Neural cell (in vitro differentiated cells): ENCODE data around the gene SEZ6L2. TPM values are rescaled to one million over a fixed set of nuclear protein-coding genes. Genes with fewer than 3 reads are reported as not detected.

Source experiments
- H2AFZ ChIP-seq: fragments of 200-600, 300-800 bp; sonication (generic), shearing (Covaris generic); 2 replicates; pipeline ENCODE4 v1.6.0; 2014; ENCODE audit warnings: low read depth, mild to moderate bottlenecking, antibody characterized with exemption, low read length, moderate library complexity
- H3F3A ChIP-seq: fragments of 200-600 bp; shearing (Covaris generic); 2 replicates; pipeline ENCODE4 v1.6.1; 2016; ENCODE audit warnings: mild to moderate bottlenecking, moderate library complexity, mixed read lengths, antibody characterized with exemption, low read length; ENCODE audit not compliant: insufficient read depth, poor library complexity, severe bottlenecking
- H3K27ac ChIP-seq: fragments of 200-600, 300-800 bp; sonication (generic), shearing (Covaris generic); 2 replicates; pipeline ENCODE4 v1.5.1; 2014; ENCODE audit warnings: mild to moderate bottlenecking, low read length, moderate library complexity
- H3K27me3 ChIP-seq: fragments of 300-800, 200-600 bp; sonication (generic), shearing (Covaris generic); 2 replicates; pipeline ENCODE4 v1.6.0; 2014; ENCODE audit warnings: mild to moderate bottlenecking, low read depth, low read length, moderate library complexity; ENCODE audit not compliant: insufficient read depth
- H3K36me3 ChIP-seq: fragments of 300-800, 200-600 bp; sonication (generic), shearing (Covaris generic); 2 replicates; pipeline ENCODE4 v1.5.1; 2014; ENCODE audit warnings: mild to moderate bottlenecking, antibody characterized with exemption, low read length, moderate library complexity; ENCODE audit not compliant: insufficient read depth
- H3K4me2 ChIP-seq: fragments of 300-800, 200-600 bp; sonication (generic), shearing (Covaris generic); 2 replicates; pipeline ENCODE4 v1.6.0; 2014; ENCODE audit warnings: mild to moderate bottlenecking, low read length
- H3K4me3 ChIP-seq: fragments of 300-800, 200-600 bp; sonication (generic), shearing (Covaris generic); 2 replicates; pipeline ENCODE4 v1.5.1; 2014; ENCODE audit warnings: mild to moderate bottlenecking, low read length, moderate library complexity
- H3K79me2 ChIP-seq: fragments of 200-600 bp; shearing (Covaris generic); replicated peaks from 2 replicates; pipeline ENCODE4 v1.6.0; 2014; ENCODE audit warnings: mild to moderate bottlenecking, low read length, moderate library complexity; ENCODE audit not compliant: insufficient read depth
- H3K9ac ChIP-seq: fragments of 300-800, 200-600 bp; sonication (generic), shearing (Covaris generic); 2 replicates; pipeline ENCODE4 v1.6.1; 2016; ENCODE audit warnings: mild to moderate bottlenecking, low read length, mixed read lengths
- H3K9me2 ChIP-seq: fragments of 200-600 bp; shearing (Covaris generic); 2 replicates; pipeline ENCODE4 v1.6.1; 2016; ENCODE audit warnings: mild to moderate bottlenecking, low read length, mixed read lengths; ENCODE audit not compliant: insufficient read depth
- H3K9me3 ChIP-seq: fragments of 200-600, 300-800 bp; sonication (generic), shearing (Covaris generic); 2 replicates; pipeline ENCODE4 v1.6.1; 2016; ENCODE audit warnings: mild to moderate bottlenecking, mixed run types, low read length, moderate library complexity, mixed read lengths
- H4K20me1 ChIP-seq: fragments of 200-600 bp; shearing (Covaris generic); 2 replicates; pipeline ENCODE4 v1.6.1; 2016; ENCODE audit warnings: mild to moderate bottlenecking, mixed run types; ENCODE audit not compliant: insufficient read depth
- CTCF ChIP-seq: fragments of 450-650 bp; IDR thresholded peaks from 2 replicates; pipeline ENCODE4 v1.5.1; 2014; ENCODE audit warnings: antibody characterized with exemption, mild to moderate bottlenecking, moderate library complexity; ENCODE audit not compliant: poor library complexity, severe bottlenecking
- EP300 ChIP-seq: fragments of 450-650 bp; conservative IDR thresholded peaks from 2 replicates; pipeline ENCODE4 v1.6.1; 2014; ENCODE audit warnings: antibody characterized with exemption, mild to moderate bottlenecking, moderate library complexity; ENCODE audit not compliant: poor library complexity, severe bottlenecking
- EZH2 ChIP-seq: fragments of 200-600, 300-800 bp; shearing (Covaris generic), sonication (generic); IDR thresholded peaks from 2 replicates; pipeline ENCODE4 v1.6.1; 2014; ENCODE audit warnings: antibody characterized with exemption, low read length, borderline replicate concordance, mild to moderate bottlenecking; ENCODE audit not compliant: insufficient read depth, poor library complexity, severe bottlenecking
- MXI1 ChIP-seq: fragments of 450-650 bp; conservative IDR thresholded peaks from 2 replicates; pipeline ENCODE4 v1.6.1; 2014; ENCODE audit warnings: antibody characterized with exemption, mild to moderate bottlenecking; ENCODE audit not compliant: poor library complexity, severe bottlenecking
- POLR2AphosphoS5 ChIP-seq: IDR thresholded peaks from 2 replicates; pipeline ENCODE4 v1.6.1; 2012
- RAD21 ChIP-seq: fragments of 450-650 bp; conservative IDR thresholded peaks from 2 replicates; pipeline ENCODE4 v1.6.1; 2014; ENCODE audit warnings: antibody characterized with exemption, mild to moderate bottlenecking, moderate library complexity
- REST ChIP-seq: IDR thresholded peaks from 2 replicates; pipeline ENCODE4 v1.6.1; 2012; ENCODE audit warnings: borderline replicate concordance
- SMC3 ChIP-seq: fragments of 450-650 bp; conservative IDR thresholded peaks from 2 replicates; pipeline ENCODE4 v1.6.1; 2014; ENCODE audit warnings: antibody characterized with exemption, mild to moderate bottlenecking, moderate library complexity; ENCODE audit not compliant: poor library complexity
- TAF1 ChIP-seq: IDR thresholded peaks from 2 replicates; pipeline ENCODE4 v1.6.1; 2012; ENCODE audit warnings: low read depth
- polyA plus RNA-seq: library from polyadenylated mRNA; depleted of rRNA; stranded (reverse); fragments of >200 nt; gene quantifications from 2 replicates; pipeline ENCODE4 v1.2.3, GENCODE V29; 2014

The SEZ6L2 gene
- polyA plus RNA-seq, 1 donor from 2014 or later: 48.8 TPM

GRCh38 chr16:29904947-29905346, 5.6 kb upstream of the SEZ6L2 start:
- Histone ChIP-seq H3F3A (no peaks in the 10 kb centered on the region), H3K4me2 (no peak overlapping the region), H3K9me3 (no peaks in the 10 kb centered on the region), H3K36me3 (no peaks in the 10 kb centered on the region), H3K9me2 (no peaks in the 10 kb centered on the region), H3K27me3 (no peaks in the 10 kb centered on the region), H2AFZ (no peak overlapping the region), H3K4me3 (no peak overlapping the region), H3K27ac (no peak overlapping the region), H4K20me1 (no peaks in the 10 kb centered on the region), H3K9ac (no peak overlapping the region), H3K79me2 (peaks cover 4% of the 10 kb centered on the region)
- TF ChIP-seq CTCF: no peak
- TF ChIP-seq RAD21: no peak
- no peak for TF ChIP-seq POLR2AphosphoS5
- TF ChIP-seq REST: no peak
- no peak for TF ChIP-seq EP300
- TF ChIP-seq MXI1: no peak
- no peak for TF ChIP-seq EZH2
- TF ChIP-seq SMC3: no peak
- TF ChIP-seq TAF1: no peak

- H3K79me2 ChIP-seq: peaks cover 8% of the 10 kb centered on the region
- H3K27me3 ChIP-seq: no peaks in the 10 kb centered on the region
- H3K36me3 ChIP-seq: no peaks in the 10 kb centered on the region
- no peak overlapping the region for H3K4me3 ChIP-seq
- no peaks in the 10 kb centered on the region for H3K9me3 ChIP-seq
- H4K20me1 ChIP-seq: no peaks in the 10 kb centered on the region
- TF ChIP-seq SMC3 (no peak), EP300 (no peak), MXI1 (no peak), REST (no peak), POLR2AphosphoS5 (no peak), EZH2 (no peak), CTCF (no peak), TAF1 (no peak), RAD21 (no peak)
- H3K4me2 ChIP-seq: no peak overlapping the region
- H3K9ac ChIP-seq: no peak overlapping the region
- H3K9me2 ChIP-seq: no peaks in the 10 kb centered on the region
- H3F3A ChIP-seq: no peaks in the 10 kb centered on the region
- H2AFZ ChIP-seq: no peak overlapping the region
- H3K27ac ChIP-seq: no peak overlapping the region
Observed at GRCh38 chr16:29903590-29903989, 4.2 kb upstream of the SEZ6L2 start.
